ENCODE results near the gene NEK6. TPM values are rescaled to one million over a fixed set of nuclear protein-coding genes. Genes with fewer than 3 reads are reported as not detected.
"Not testable (repeated sequence)": the region's sequence is repeated elsewhere in the genome, so short reads cannot be mapped to it uniquely, and the experiment has no call there.

NEK6 gene
- total and polyA plus RNA-seq, 12 donors, result 4.0 to 27.2 (median 15.1) TPM

GRCh38 chr9:124239249-124240073 lies 18.3 kb upstream of the NEK6 start:
- Histone ChIP-seq H3K4me1 (replicated peaks in 1 of 2) (no peaks in the 10 kb centered on the region), H3K4me3 (no peak overlapping the region), H3K9me3 (replicated peaks in 1 of 3) (no peaks in the 10 kb centered on the region), H3K36me3 (replicated peaks in 1 of 2) (no peaks in the 10 kb centered on the region), H3K27ac (no peak overlapping the region), H3K27me3 (no peaks in the 10 kb centered on the region)
- no peak for TF ChIP-seq CTCF (IDR thresholded peaks at IDR 0.05)
- no peak for TF ChIP-seq POLR2A (IDR thresholded peaks at IDR 0.05)
- DNase-seq, result no peak
- WGBS, 4 donors, result 64 to 78% (median 70%) methylated on average over 7 of the region's 7 CpGs
- intact Hi-C loops (cut with DNase I), result no loop called here

GRCh38 chr9:124242331-124243194 lies 15.2 kb upstream of the NEK6 start:
- no peaks in the 10 kb centered on the region for H3K36me3 ChIP-seq (replicated peaks in 1 of 2)
- H3K4me1 ChIP-seq (replicated peaks in 1 of 2), result no peaks in the 10 kb centered on the region
- H3K9me3 ChIP-seq (replicated peaks in 1 of 3), result no peaks in the 10 kb centered on the region
- TF ChIP-seq POLR2A (IDR thresholded peaks at IDR 0.05) (no peak), CTCF (IDR thresholded peaks at IDR 0.05) (no peak)
- no peaks in the 10 kb centered on the region for H3K27me3 ChIP-seq
- intact Hi-C loops (cut with DNase I), result no loop called here
- no peak for DNase-seq
- peak overlapping the region in 2 of 5 donors; percentile 45 to 52 for H3K27ac ChIP-seq
- WGBS, 4 donors, result 35 to 39% (median 37%) methylated on average over 18 to 24 of the region's 24 CpGs
- H3K4me3 ChIP-seq, result peak overlapping the region in 1 of 4 donors; percentile 42

- intact Hi-C loops (cut with DNase I); H3K36me3 ChIP-seq (replicated peaks in 1 of 2); H3K27me3 ChIP-seq; H3K4me3 ChIP-seq; H3K9me3 ChIP-seq (replicated peaks in 1 of 3); DNase-seq; H3K27ac ChIP-seq; H3K4me1 ChIP-seq (replicated peaks in 1 of 2): not testable (repeated sequence)
- WGBS, 4 donors, result 83 to 87% (median 86%) methylated on average over 5 of the region's 5 CpGs
Measured at GRCh38 chr9:124247393-124247792, 10.4 kb upstream of the NEK6 start.

- no peaks in the 10 kb centered on the region for H3K4me1 ChIP-seq (replicated peaks in 1 of 2)
- TF ChIP-seq POLR2A (IDR thresholded peaks at IDR 0.05) (no peak), CTCF (IDR thresholded peaks at IDR 0.05) (no peak)
- no peaks in the 10 kb centered on the region for H3K36me3 ChIP-seq (replicated peaks in 1 of 2)
- no peak overlapping the region for H3K27ac ChIP-seq
- H3K9me3 ChIP-seq (replicated peaks in 1 of 3), result no peaks in the 10 kb centered on the region
- 79 to 100% (median 82%) methylated on average over 3 of the region's 3 CpGs for WGBS, 4 donors
- no peak for DNase-seq
- no peak overlapping the region for H3K4me3 ChIP-seq
- intact Hi-C loops (cut with DNase I), result no loop called here
- no peaks in the 10 kb centered on the region for H3K27me3 ChIP-seq
Measured at GRCh38 chr9:124248066-124248465, 9.7 kb upstream of the NEK6 start.

All from adrenal gland (tissue), 12 donors.